Measurements from ENCODE around the gene PCDHA10. TPM values are rescaled to one million over a fixed set of nuclear protein-coding genes. Genes with fewer than 3 reads are reported as not detected.
"Not testable (repeated sequence)": the region's sequence is repeated elsewhere in the genome, so short reads cannot be mapped to it uniquely, and the experiment has no call there.

Gene PCDHA10
- total RNA-seq, 2 donors from 2014 or later = 0.28 to 0.41 TPM

DNA sequence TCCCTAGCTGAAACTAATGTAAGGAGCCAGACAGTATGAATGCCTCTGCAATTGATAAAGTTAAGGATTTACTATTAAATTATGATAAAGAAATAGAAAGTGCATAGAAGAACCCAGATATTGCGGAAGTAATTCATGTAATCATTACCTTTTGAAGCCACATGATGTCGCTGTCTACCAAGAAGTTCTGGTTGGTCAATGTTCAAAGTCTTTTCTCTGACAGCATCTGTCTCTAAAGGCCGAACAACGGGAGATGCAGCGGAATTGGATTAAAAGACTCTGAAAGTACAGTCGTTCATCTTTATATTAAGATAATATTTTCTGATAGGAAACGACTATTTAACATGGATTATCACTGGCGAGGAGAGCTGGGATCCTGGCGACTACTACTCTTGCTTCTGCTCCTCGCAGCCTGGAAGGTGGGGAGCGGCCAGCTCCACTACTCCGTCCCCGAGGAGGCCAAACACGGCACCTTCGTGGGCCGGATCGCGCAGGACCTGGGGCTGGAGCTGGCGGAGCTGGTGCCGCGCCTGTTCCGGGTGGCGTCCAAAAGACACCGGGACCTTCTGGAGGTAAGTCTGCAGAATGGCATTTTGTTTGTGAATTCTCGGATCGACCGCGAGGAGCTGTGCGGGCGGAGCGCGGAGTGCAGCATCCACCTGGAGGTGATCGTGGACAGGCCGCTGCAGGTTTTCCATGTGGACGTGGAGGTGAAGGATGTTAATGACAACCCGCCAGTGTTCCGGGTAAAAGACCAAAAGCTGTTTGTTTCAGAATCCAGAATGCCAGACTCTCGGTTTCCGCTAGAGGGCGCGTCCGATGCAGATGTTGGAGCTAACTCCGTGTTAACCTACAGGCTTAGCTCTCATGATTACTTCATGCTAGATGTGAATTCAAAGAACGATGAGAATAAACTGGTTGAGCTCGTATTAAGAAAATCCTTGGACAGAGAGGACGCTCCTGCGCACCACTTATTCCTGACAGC is 14.4 kb upstream of the PCDHA10 start, which contains the start of gene PCDHA8:
TSS of gene PCDHA8 (plus strand) at position 210 of the 985 bp plus-strand sequence. CDS start at position 345, 135 bp downstream.
- no peak within 1 kb of the TSS for H3K27ac ChIP-seq
- TF ChIP-seq, protein P1, sequence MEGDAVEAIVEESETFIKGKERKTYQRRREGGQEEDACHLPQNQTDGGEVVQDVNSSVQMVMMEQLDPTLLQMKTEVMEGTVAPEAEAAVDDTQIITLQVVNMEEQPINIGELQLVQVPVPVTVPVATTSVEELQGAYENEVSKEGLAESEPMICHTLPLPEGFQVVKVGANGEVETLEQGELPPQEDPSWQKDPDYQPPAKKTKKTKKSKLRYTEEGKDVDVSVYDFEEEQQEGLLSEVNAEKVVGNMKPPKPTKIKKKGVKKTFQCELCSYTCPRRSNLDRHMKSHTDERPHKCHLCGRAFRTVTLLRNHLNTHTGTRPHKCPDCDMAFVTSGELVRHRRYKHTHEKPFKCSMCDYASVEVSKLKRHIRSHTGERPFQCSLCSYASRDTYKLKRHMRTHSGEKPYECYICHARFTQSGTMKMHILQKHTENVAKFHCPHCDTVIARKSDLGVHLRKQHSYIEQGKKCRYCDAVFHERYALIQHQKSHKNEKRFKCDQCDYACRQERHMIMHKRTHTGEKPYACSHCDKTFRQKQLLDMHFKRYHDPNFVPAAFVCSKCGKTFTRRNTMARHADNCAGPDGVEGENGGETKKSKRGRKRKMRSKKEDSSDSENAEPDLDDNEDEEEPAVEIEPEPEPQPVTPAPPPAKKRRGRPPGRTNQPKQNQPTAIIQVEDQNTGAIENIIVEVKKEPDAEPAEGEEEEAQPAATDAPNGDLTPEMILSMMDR (IDR thresholded peaks at IDR 0.05) = no peak
- DNase-seq (ENCODE audit: low spot score) = no peak
- peaks cover 37% of the 10 kb centered on the region for H3K9me3 ChIP-seq
- no peaks in the 10 kb centered on the region for H3K36me3 ChIP-seq
- no peak within 1 kb of the TSS for H3K4me3 ChIP-seq
- no peaks in the 10 kb centered on the region for H3K4me1 ChIP-seq (ENCODE audit: control insufficient read depth in 1 of 2, low read depth in 2 of 2)
- no peaks in the 10 kb centered on the region for H3K27me3 ChIP-seq (replicated peaks; ENCODE audit: insufficient read depth)
- ATAC-seq (ENCODE audit: insufficient number of reproducible peaks, low FRiP score, low read depth) = no peak

DNA sequence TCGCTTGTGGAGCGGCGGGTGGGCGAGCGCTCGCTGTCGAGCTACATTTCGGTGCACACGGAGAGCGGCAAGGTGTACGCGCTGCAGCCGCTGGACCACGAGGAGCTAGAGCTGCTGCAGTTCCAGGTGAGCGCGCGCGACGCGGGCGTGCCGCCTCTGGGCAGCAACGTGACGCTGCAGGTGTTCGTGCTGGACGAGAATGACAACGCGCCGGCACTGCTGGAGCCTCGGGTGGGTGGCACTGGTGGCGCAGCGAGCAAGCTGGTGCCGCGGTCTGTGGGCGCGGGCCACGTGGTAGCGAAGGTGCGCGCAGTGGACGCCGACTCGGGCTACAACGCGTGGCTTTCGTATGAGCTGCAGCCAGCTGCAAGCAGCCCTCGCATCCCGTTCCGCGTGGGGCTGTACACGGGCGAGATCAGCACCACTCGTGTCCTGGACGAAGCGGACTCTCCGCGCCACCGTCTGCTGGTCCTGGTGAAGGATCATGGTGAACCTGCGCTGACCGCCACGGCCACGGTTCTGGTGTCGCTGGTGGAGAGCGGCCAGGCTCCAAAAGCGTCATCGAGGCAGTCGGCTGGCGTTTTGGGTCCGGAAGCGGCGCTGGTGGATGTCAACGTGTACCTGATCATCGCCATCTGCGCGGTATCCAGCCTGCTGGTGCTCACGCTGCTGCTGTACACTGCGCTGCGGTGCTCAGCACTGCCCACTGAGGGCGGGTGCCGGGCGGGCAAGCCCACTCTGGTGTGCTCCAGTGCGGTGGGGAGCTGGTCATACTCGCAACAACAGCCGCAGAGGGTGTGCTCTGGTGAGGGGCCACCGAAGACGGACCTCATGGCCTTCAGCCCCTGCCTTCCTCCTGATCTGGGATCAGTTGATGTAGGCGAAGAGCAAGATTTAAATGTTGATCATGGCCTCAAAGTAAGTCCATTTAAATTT is 12.6 kb upstream of the PCDHA10 start:
- H3K4me1 ChIP-seq (ENCODE audit: control insufficient read depth in 1 of 2, low read depth in 2 of 2) = no peaks in the 10 kb centered on the region
- H3K9me3 ChIP-seq = peaks cover 34% of the 10 kb centered on the region
- ATAC-seq (ENCODE audit: insufficient number of reproducible peaks, low FRiP score, low read depth) (no peak), DNase-seq (ENCODE audit: low spot score) (no peak)
- no peak overlapping the region for H3K27ac ChIP-seq
- TF ChIP-seq, protein P1 (IDR thresholded peaks at IDR 0.05) = no peak
- H3K27me3 ChIP-seq (replicated peaks; ENCODE audit: insufficient read depth) = no peaks in the 10 kb centered on the region
- no peaks in the 10 kb centered on the region for H3K36me3 ChIP-seq
- H3K4me3 ChIP-seq = no peak overlapping the region

DNA sequence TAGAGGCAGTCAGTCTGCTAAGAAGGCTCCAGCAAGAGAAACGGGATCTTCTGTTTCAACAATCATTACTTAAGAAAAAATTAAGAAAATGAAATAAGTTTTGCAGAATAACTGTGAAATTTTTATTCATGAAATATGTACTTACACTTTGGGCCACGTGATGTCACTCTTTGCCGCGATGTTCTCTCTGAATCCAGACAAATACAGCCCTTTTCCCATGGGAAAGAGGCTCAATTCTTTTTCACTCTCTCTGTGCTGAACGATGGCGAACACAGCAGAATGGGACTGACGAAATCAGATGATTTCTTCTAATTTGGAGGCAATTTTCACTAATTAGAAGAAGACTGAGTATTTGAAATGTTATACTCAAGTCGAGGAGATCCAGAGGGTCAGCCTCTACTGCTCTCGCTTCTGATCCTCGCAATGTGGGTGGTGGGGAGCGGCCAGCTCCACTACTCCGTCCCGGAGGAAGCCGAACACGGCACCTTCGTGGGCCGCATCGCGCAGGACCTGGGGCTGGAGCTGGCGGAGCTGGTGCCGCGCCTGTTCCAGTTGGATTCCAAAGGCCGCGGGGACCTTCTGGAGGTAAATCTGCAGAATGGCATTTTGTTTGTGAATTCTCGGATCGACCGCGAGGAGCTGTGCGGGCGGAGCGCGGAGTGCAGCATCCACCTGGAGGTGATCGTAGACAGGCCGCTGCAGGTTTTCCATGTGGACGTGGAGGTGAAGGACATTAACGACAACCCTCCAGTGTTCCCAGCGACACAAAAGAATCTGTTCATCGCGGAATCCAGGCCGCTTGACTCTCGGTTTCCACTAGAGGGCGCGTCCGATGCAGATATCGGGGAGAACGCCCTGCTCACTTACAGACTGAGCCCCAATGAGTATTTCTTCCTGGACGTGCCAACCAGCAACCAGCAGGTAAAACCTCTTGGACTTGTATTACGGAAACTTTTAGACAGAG is 7.3 kb upstream of the PCDHA10 start, which contains the start of gene PCDHA9:
TSS of gene PCDHA9 (plus strand) at position 244 of the 964 bp plus-strand sequence. CDS start at position 358, 114 bp downstream.
- H3K9me3 ChIP-seq = peaks cover 21% of the 10 kb centered on the region
- not testable (repeated sequence) for H3K4me3 ChIP-seq; DNase-seq (ENCODE audit: low spot score)

DNA sequence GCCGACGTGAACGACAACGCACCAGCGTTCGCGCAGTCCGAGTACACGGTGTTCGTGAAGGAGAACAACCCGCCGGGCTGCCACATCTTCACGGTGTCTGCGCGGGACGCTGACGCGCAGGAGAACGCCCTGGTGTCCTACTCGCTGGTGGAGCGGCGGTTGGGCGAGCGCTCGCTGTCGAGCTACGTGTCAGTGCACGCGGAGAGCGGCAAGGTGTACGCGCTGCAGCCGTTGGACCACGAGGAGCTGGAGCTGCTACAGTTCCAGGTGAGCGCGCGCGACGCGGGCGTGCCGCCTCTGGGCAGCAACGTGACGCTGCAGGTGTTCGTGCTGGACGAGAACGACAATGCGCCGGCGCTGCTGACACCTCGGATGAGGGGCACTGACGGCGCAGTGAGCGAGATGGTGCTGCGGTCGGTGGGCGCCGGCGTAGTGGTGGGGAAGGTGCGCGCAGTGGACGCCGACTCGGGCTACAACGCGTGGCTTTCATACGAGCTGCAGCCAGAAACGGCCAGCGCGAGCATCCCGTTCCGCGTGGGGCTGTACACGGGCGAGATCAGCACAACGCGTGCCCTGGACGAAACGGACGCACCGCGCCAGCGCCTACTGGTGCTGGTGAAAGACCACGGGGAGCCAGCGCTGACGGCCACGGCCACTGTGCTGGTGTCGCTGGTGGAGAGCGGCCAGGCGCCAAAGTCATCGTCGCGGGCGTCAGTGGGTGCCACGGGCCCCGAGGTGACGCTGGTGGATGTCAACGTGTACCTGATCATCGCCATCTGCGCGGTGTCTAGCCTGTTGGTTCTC is 5.7 kb upstream of the PCDHA10 start:
- H3K27ac ChIP-seq; H3K4me1 ChIP-seq (ENCODE audit: control insufficient read depth in 1 of 2, low read depth in 2 of 2); DNase-seq (ENCODE audit: low spot score); H3K27me3 ChIP-seq (replicated peaks; ENCODE audit: insufficient read depth); H3K36me3 ChIP-seq; H3K4me3 ChIP-seq; ATAC-seq (ENCODE audit: insufficient number of reproducible peaks, low FRiP score, low read depth): not testable (repeated sequence)
- H3K9me3 ChIP-seq = peaks cover 15% of the 10 kb centered on the region

More for the DNA sequence above, 7.3 kb upstream of the PCDHA10 start, which contains the start of gene PCDHA9:
- not testable (repeated sequence) for H3K4me1 ChIP-seq (ENCODE audit: control insufficient read depth in 1 of 2, low read depth in 2 of 2); ATAC-seq (ENCODE audit: insufficient number of reproducible peaks, low FRiP score, low read depth); H3K36me3 ChIP-seq; H3K27ac ChIP-seq; H3K27me3 ChIP-seq (replicated peaks; ENCODE audit: insufficient read depth)
